GM19395 (cell line): Measurements from ENCODE around the gene SMAD3.

Experiments used
- ATAC-seq: cut with Tn5 transposase; IDR thresholded peaks from one replicate; pipeline ENCODE4 v1.9.1; 2021; ENCODE audit warnings: mild to moderate bottlenecking, moderate library complexity; ENCODE audit not compliant: unreplicated experiment

Gene SMAD3

GRCh38 chr15:67216859-67217258 is 151.5 kb downstream of the SMAD3 start:
- ATAC-seq = no peak

- no peak for ATAC-seq
Observed at GRCh38 chr15:67218428-67218827, 153.0 kb downstream of the SMAD3 start.

- ATAC-seq = no peak
Observed at GRCh38 chr15:67219288-67219687, 153.9 kb downstream of the SMAD3 start.

GRCh38 chr15:67224889-67225288 is 159.5 kb downstream of the SMAD3 start:
- ATAC-seq = no peak

GRCh38 chr15:67225336-67225735 is 159.9 kb downstream of the SMAD3 start:
- no peak for ATAC-seq

- ATAC-seq = no peak
Observed at GRCh38 chr15:67227431-67227830, 162.0 kb downstream of the SMAD3 start.

GRCh38 chr15:67227846-67228245 is 162.4 kb downstream of the SMAD3 start:
- no peak for ATAC-seq

GRCh38 chr15:67228286-67228685 is 162.9 kb downstream of the SMAD3 start:
- ATAC-seq = no peak

GRCh38 chr15:67230504-67230903 is 165.1 kb downstream of the SMAD3 start:
- no peak for ATAC-seq

- no peak for ATAC-seq
Observed at GRCh38 chr15:67232591-67232990, 167.2 kb downstream of the SMAD3 start.

- no peak for ATAC-seq
Observed at GRCh38 chr15:67240235-67241131, 175.1 kb downstream of the SMAD3 start.

GRCh38 chr15:67241132-67241855 is 175.9 kb downstream of the SMAD3 start:
- peak; percentile 87 for ATAC-seq

- no peak for ATAC-seq
Observed at GRCh38 chr15:67242708-67243111, 177.3 kb downstream of the SMAD3 start.
